WTC11 (cell line): ENCODE measurements around the gene CHRNB2. TPM values are rescaled to one million over a fixed set of nuclear protein-coding genes. Genes with fewer than 3 reads are reported as not detected.

Experiments used
- ATAC-seq: fragments of 200-7000 bp; cut with Tn5 transposase; 2 replicates; pipeline ENCODE4 v1.10.0; 2021; ENCODE audit warnings: mild to moderate bottlenecking, moderate library complexity
- CTCF ChIA-PET: fragments of 300-600 bp; sonication (Branson Sonifier 250); formaldehyde crosslinking; loops from one replicate; lab custom pipeline; 2021; ENCODE audit warnings: antibody characterized with exemption; lab: Charles Lee
- POLR2A ChIA-PET: fragments of 350-600 bp; sonication (Branson Sonifier 250); formaldehyde crosslinking; loops from one replicate; lab custom pipeline; 2021; ENCODE audit warnings: antibody characterized with exemption; lab: Charles Lee
- DNase-seq: peaks from one replicate; pipeline ENCODE4 v3.0.0; 2021; ENCODE audit warnings: low spot score
- H3K27ac Mint-ChIP-seq: 2 replicates; pipeline ENCODE4 v1.8.0; 2021; ENCODE audit warnings: mixed read lengths
- H3K27me3 Mint-ChIP-seq: 2 replicates; pipeline ENCODE4 v1.8.0; 2021; ENCODE audit warnings: low read depth, mild to moderate bottlenecking, moderate library complexity, mixed read lengths
- H3K36me3 Mint-ChIP-seq: 2 replicates; pipeline ENCODE4 v1.8.0; 2021; ENCODE audit warnings: mixed read lengths
- H3K4me1 Mint-ChIP-seq: 2 replicates; pipeline ENCODE4 v1.8.0; 2022; ENCODE audit warnings: mixed read lengths
- H3K4me3 Mint-ChIP-seq: 2 replicates; pipeline ENCODE4 v1.8.0; 2021; ENCODE audit warnings: mild to moderate bottlenecking, moderate library complexity, mixed read lengths
- H3K9me3 Mint-ChIP-seq: 2 replicates; pipeline ENCODE4 v1.8.0; 2021; ENCODE audit warnings: mixed read lengths
- CREM ChIP-seq: sonication (generic); formaldehyde crosslinking; IDR thresholded peaks from 2 replicates; pipeline ENCODE4 v1.8.1; 2022; ENCODE audit warnings: mild to moderate bottlenecking, missing genetic modification reagents, moderate library complexity
- FOXK1 ChIP-seq: sonication (generic); formaldehyde crosslinking; IDR thresholded peaks from 2 replicates; pipeline ENCODE4 v1.8.0; 2022; ENCODE audit warnings: mild to moderate bottlenecking, moderate library complexity, missing genetic modification reagents
- GRHL2 ChIP-seq: fragments of 250-450 bp; sonication (Bioruptor Pico); IDR thresholded peaks from 2 replicates; pipeline ENCODE4 v1.8.0; 2022; ENCODE audit warnings: mild to moderate bottlenecking, moderate library complexity; ENCODE audit not compliant: insufficient replicate concordance, severe bottlenecking
- IRF2 ChIP-seq: sonication (generic); formaldehyde crosslinking; IDR thresholded peaks from 2 replicates; pipeline ENCODE4 v1.8.0; 2022; ENCODE audit warnings: low read depth, missing genetic modification reagents, borderline replicate concordance
- JUN ChIP-seq: sonication (generic); formaldehyde crosslinking; IDR thresholded peaks from 2 replicates; pipeline ENCODE4 v1.8.0; 2023; ENCODE audit warnings: mild to moderate bottlenecking, missing genetic modification reagents
- MAX ChIP-seq: sonication (generic); formaldehyde crosslinking; IDR thresholded peaks from 2 replicates; pipeline ENCODE4 v1.8.0; 2022; ENCODE audit warnings: mild to moderate bottlenecking, missing genetic modification reagents
- MXD4 ChIP-seq: fragments of 250-450 bp; sonication (Bioruptor Pico); IDR thresholded peaks from 2 replicates; pipeline ENCODE4 v1.8.0; 2021; ENCODE audit warnings: mild to moderate bottlenecking, moderate library complexity, borderline replicate concordance
- NFE2L1 ChIP-seq: sonication (generic); formaldehyde crosslinking; IDR thresholded peaks from 2 replicates; pipeline ENCODE4 v1.8.1; 2023; ENCODE audit warnings: missing genetic modification reagents
- NR2C2 ChIP-seq: sonication (generic); formaldehyde crosslinking; IDR thresholded peaks from 2 replicates; pipeline ENCODE4 v1.8.0; 2022; ENCODE audit warnings: mild to moderate bottlenecking, missing genetic modification reagents
- OVOL2 ChIP-seq: fragments of 250-450 bp; sonication (Bioruptor Pico); IDR thresholded peaks from 2 replicates; pipeline ENCODE4 v1.9.0; 2021; ENCODE audit warnings: mild to moderate bottlenecking, borderline replicate concordance
- PRRX2 ChIP-seq: fragments of 250-450 bp; sonication (Bioruptor Pico); IDR thresholded peaks from 2 replicates; pipeline ENCODE4 v1.8.0; 2021; ENCODE audit warnings: mild to moderate bottlenecking
- RELA ChIP-seq: sonication (generic); formaldehyde crosslinking; IDR thresholded peaks from 2 replicates; pipeline ENCODE4 v1.8.1; 2022; ENCODE audit warnings: missing genetic modification reagents, mild to moderate bottlenecking, borderline replicate concordance
- RORB ChIP-seq: fragments of 250-450 bp; sonication (Bioruptor Pico); IDR thresholded peaks from 2 replicates; pipeline ENCODE4 v1.9.0; 2021; ENCODE audit warnings: mild to moderate bottlenecking
- SMAD4 ChIP-seq: sonication (generic); formaldehyde crosslinking; IDR thresholded peaks from 2 replicates; pipeline ENCODE4 v1.8.0; 2022; ENCODE audit warnings: mild to moderate bottlenecking, missing genetic modification reagents
- TCF7 ChIP-seq: sonication (generic); formaldehyde crosslinking; IDR thresholded peaks from 2 replicates; pipeline ENCODE4 v1.8.0; 2022; ENCODE audit warnings: mild to moderate bottlenecking, low read depth, missing genetic modification reagents, moderate library complexity
- USF1 ChIP-seq: sonication (generic); formaldehyde crosslinking; IDR thresholded peaks from 2 replicates; pipeline ENCODE4 v1.8.0; 2022; ENCODE audit warnings: mild to moderate bottlenecking, missing genetic modification reagents
- ZNF219 ChIP-seq: sonication (generic); formaldehyde crosslinking; IDR thresholded peaks from 2 replicates; pipeline ENCODE4 v1.8.0; 2023; ENCODE audit warnings: missing genetic modification reagents, mild to moderate bottlenecking, borderline replicate concordance
- ZNF281 ChIP-seq: sonication (generic); formaldehyde crosslinking; IDR thresholded peaks from 2 replicates; pipeline ENCODE4 v1.8.0; 2023; ENCODE audit warnings: mild to moderate bottlenecking, missing genetic modification reagents
- ZNF396 ChIP-seq: fragments of 250-450 bp; sonication (Bioruptor Pico); IDR thresholded peaks from 2 replicates; pipeline ENCODE4 v1.8.0; 2021; ENCODE audit warnings: mild to moderate bottlenecking, moderate library complexity, borderline replicate concordance
- ZNF423 ChIP-seq: fragments of 250-450 bp; sonication (Bioruptor Pico); IDR thresholded peaks from 2 replicates; pipeline ENCODE4 v2.1.2; 2022; ENCODE audit warnings: mild to moderate bottlenecking, moderate library complexity
- total RNA-seq: library from RNA; stranded (reverse); gene quantifications from 3 replicates; pipeline ENCODE4 v1.2.3, GENCODE V29; 2021
- TF ChIP-seq, protein P1 (sequence below): fragments of 250-450 bp; sonication (Bioruptor Pico); IDR thresholded peaks from 2 replicates; pipeline ENCODE4 v2.1.2; 2022; ENCODE audit warnings: mild to moderate bottlenecking, moderate library complexity
- TF ChIP-seq, protein P2 (sequence below): sonication (generic); formaldehyde crosslinking; IDR thresholded peaks from 2 replicates; pipeline ENCODE4 v1.8.0; 2022; ENCODE audit warnings: missing genetic modification reagents
- TF ChIP-seq, protein P3 (sequence below): sonication (generic); formaldehyde crosslinking; IDR thresholded peaks from 2 replicates; pipeline ENCODE4 v1.8.1; 2023; ENCODE audit warnings: mild to moderate bottlenecking, missing genetic modification reagents

CHRNB2 gene
- total RNA-seq, 1 experiment from 2014 or later: 1.7 TPM

DNA sequence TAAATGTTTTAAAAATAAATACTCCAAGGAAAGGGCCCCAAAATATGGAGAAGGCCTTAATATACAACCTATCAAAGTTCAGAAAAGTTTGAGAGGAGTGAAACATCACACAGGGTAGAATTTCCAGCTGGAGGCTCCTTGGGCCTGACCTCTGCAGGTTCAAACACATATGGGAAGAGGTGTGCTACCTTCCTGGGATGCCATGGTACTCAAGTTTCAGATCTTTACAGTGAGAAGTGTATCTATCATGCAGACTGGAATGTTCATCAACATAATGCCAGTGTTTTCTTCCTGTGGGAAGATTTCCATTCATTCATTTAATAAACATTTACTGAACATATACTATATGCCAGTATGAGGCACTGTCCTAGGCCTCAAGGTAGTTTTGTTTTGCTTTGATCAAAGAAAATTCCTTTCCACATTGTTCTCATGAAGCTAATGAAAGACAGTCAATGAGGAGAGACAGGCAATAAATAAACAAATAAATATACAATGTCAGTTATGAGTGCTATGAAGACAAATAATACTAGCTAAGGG lies 55.0 kb downstream of the CHRNB2 start:
- ATAC-seq: no peak
- Mint-ChIP-seq H3K27me3 (no peaks in the 10 kb centered on the region), H3K4me1 (peaks cover 21% of the 10 kb centered on the region), H3K27ac (peak overlapping the region; percentile 61; the same call in 1 of the 2 replicates), H3K36me3 (peaks cover 7% of the 10 kb centered on the region; the same call in 1 of the 2 replicates), H3K4me3 (no peak overlapping the region), H3K9me3 (no peaks in the 10 kb centered on the region)
- CTCF ChIA-PET: no interaction called here
- no peak for TF ChIP-seq OVOL2 (CRISPR knock-in tag)
- no peak for TF ChIP-seq GRHL2 (CRISPR knock-in tag)
- no peak for TF ChIP-seq NFE2L1 (CRISPR knock-in tag)
- TF ChIP-seq ZNF423 (CRISPR knock-in tag): no peak
- TF ChIP-seq TCF7 (CRISPR knock-in tag): no peak
- no peak for TF ChIP-seq USF1 (CRISPR knock-in tag)
- TF ChIP-seq, protein P1, sequence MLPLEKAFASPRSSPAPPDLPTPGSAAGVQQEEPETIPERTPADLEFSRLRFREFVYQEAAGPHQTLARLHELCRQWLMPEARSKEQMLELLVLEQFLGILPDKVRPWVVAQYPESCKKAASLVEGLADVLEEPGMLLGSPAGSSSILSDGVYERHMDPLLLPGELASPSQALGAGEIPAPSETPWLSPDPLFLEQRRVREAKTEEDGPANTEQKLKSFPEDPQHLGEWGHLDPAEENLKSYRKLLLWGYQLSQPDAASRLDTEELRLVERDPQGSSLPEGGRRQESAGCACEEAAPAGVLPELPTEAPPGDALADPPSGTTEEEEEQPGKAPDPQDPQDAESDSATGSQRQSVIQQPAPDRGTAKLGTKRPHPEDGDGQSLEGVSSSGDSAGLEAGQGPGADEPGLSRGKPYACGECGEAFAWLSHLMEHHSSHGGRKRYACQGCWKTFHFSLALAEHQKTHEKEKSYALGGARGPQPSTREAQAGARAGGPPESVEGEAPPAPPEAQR (CRISPR knock-in tag): no peak
- TF ChIP-seq SMAD4 (CRISPR knock-in tag): no peak
- TF ChIP-seq ZNF396: no peak
- no peak for TF ChIP-seq ZNF219 (CRISPR knock-in tag)
- TF ChIP-seq, protein P2, sequence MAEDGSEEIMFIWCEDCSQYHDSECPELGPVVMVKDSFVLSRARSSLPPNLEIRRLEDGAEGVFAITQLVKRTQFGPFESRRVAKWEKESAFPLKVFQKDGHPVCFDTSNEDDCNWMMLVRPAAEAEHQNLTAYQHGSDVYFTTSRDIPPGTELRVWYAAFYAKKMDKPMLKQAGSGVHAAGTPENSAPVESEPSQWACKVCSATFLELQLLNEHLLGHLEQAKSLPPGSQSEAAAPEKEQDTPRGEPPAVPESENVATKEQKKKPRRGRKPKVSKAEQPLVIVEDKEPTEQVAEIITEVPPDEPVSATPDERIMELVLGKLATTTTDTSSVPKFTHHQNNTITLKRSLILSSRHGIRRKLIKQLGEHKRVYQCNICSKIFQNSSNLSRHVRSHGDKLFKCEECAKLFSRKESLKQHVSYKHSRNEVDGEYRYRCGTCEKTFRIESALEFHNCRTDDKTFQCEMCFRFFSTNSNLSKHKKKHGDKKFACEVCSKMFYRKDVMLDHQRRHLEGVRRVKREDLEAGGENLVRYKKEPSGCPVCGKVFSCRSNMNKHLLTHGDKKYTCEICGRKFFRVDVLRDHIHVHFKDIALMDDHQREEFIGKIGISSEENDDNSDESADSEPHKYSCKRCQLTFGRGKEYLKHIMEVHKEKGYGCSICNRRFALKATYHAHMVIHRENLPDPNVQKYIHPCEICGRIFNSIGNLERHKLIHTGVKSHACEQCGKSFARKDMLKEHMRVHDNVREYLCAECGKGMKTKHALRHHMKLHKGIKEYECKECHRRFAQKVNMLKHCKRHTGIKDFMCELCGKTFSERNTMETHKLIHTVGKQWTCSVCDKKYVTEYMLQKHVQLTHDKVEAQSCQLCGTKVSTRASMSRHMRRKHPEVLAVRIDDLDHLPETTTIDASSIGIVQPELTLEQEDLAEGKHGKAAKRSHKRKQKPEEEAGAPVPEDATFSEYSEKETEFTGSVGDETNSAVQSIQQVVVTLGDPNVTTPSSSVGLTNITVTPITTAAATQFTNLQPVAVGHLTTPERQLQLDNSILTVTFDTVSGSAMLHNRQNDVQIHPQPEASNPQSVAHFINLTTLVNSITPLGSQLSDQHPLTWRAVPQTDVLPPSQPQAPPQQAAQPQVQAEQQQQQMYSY (CRISPR knock-in tag): no peak
- TF ChIP-seq NR2C2 (CRISPR knock-in tag): no peak
- no peak for TF ChIP-seq JUN (CRISPR knock-in tag)
- TF ChIP-seq, protein P3, sequence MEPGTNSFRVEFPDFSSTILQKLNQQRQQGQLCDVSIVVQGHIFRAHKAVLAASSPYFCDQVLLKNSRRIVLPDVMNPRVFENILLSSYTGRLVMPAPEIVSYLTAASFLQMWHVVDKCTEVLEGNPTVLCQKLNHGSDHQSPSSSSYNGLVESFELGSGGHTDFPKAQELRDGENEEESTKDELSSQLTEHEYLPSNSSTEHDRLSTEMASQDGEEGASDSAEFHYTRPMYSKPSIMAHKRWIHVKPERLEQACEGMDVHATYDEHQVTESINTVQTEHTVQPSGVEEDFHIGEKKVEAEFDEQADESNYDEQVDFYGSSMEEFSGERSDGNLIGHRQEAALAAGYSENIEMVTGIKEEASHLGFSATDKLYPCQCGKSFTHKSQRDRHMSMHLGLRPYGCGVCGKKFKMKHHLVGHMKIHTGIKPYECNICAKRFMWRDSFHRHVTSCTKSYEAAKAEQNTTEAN (CRISPR knock-in tag): no peak
- no peak for TF ChIP-seq FOXK1 (CRISPR knock-in tag)
- no peak for TF ChIP-seq CREM (CRISPR knock-in tag)
- no peak for TF ChIP-seq MAX (CRISPR knock-in tag)
- TF ChIP-seq MXD4: no peak
- TF ChIP-seq, all 79 proteins: peak for 0
- POLR2A ChIA-PET: interaction anchor here (0.6 kb wide), 1 partner anchor 12 kb away, joined by 7 read pairs; no protein-coding TSS in a partner anchor
- DNase-seq: no peak

- CTCF ChIA-PET: interaction anchor here (1.2 kb wide), 1 partner anchor 118 kb away, joined by 3 read pairs; no protein-coding TSS in a partner anchor
- POLR2A ChIA-PET: no interaction called here
- peaks cover 7% of the 10 kb centered on the region; the same call in 1 of the 2 replicates for H3K36me3 Mint-ChIP-seq
- peak overlapping the region; percentile 61; the same call in 1 of the 2 replicates for H3K27ac Mint-ChIP-seq
- peaks cover 21% of the 10 kb centered on the region for H3K4me1 Mint-ChIP-seq
- H3K4me3 Mint-ChIP-seq: no peak overlapping the region
- ATAC-seq (no peak), DNase-seq (no peak)
- no peaks in the 10 kb centered on the region for H3K9me3 Mint-ChIP-seq
- no peaks in the 10 kb centered on the region for H3K27me3 Mint-ChIP-seq
- TF ChIP-seq RELA (no peak), IRF2 (CRISPR knock-in tag) (no peak), RORB (CRISPR knock-in tag) (no peak), ZNF396 (no peak), ZNF281 (CRISPR knock-in tag) (no peak), PRRX2 (CRISPR knock-in tag) (no peak)
Observed at GRCh38 chr1:154623358-154623757, 55.8 kb downstream of the CHRNB2 start.
